Panc1 (cell line): ENCODE results near the gene CD8A. TPM values are rescaled to one million over a fixed set of nuclear protein-coding genes. Genes with fewer than 3 reads are reported as not detected.

Experiments used
- ATAC-seq: fragments of 200-7000 bp; cut with Tn5 transposase; 2 replicates; pipeline ENCODE4 v1.9.1; 2020; ENCODE audit warnings: mild to moderate bottlenecking, moderate library complexity
- BruUV-seq: library from RNA; stranded (reverse); fragments of 400-500 nt; replicated peaks from 2 replicates; lab custom pipeline; 2021; lab: Mats Ljungman, UMichigan
- CTCF ChIA-PET: fragments of 300-600 bp; sonication (Branson Sonifier 250); formaldehyde crosslinking; loops from one replicate; lab custom pipeline; 2022; ENCODE audit warnings: antibody characterized with exemption; lab: Charles Lee
- POLR2A ChIA-PET: fragments of 300-600 bp; sonication (Branson Sonifier 250); formaldehyde crosslinking; loops from one replicate; lab custom pipeline; 2022; ENCODE audit warnings: antibody characterized with exemption; lab: Charles Lee
- DNase-seq: peaks from one replicate; pipeline ENCODE4 v3.0.0-alpha.2; 2010; ENCODE audit warnings: low read depth, low spot score
- H3K27ac ChIP-seq: 2 replicates; pipeline ENCODE4 v1.5.1; 2011; ENCODE audit warnings: mild to moderate bottlenecking, low read length, inconsistent platforms
- H3K27me3 ChIP-seq: fragments of 200-500 bp; sonication (Bioruptor generic); 2 replicates; pipeline ENCODE4 v1.6.0; 2014; ENCODE audit warnings: low read length, inconsistent platforms; ENCODE audit not compliant: control insufficient read depth, insufficient read depth
- H3K36me3 ChIP-seq: fragments of 200-500 bp; sonication (Bioruptor generic); 2 replicates; pipeline ENCODE4 v1.5.1; 2014; ENCODE audit warnings: inconsistent platforms, mild to moderate bottlenecking, low read length, moderate library complexity; ENCODE audit not compliant: control insufficient read depth, insufficient read depth
- H3K4me1 ChIP-seq: 2 replicates; pipeline ENCODE4 v1.5.1; 2011; ENCODE audit warnings: inconsistent platforms, mild to moderate bottlenecking, low read length, moderate library complexity; ENCODE audit not compliant: control insufficient read depth, insufficient read depth
- H3K4me3 ChIP-seq, 2 experiments: 2 replicates each; pipeline ENCODE4 v1.5.1; 2011 to 2012; ENCODE audit warnings: low read depth in 2 of 2, low read length in 2 of 2, mild to moderate bottlenecking in 2 of 2, inconsistent platforms in 1 of 2, moderate library complexity in 1 of 2
- H3K9me3 ChIP-seq: fragments of 200-500 bp; sonication (Bioruptor generic); 2 replicates; pipeline ENCODE4 v1.5.1; 2014; ENCODE audit warnings: low read depth, mild to moderate bottlenecking, inconsistent platforms, low read length, moderate library complexity; ENCODE audit not compliant: control insufficient read depth, insufficient read depth
- POLR2AphosphoS5 ChIP-seq: IDR thresholded peaks from 2 replicates; pipeline ENCODE4 v1.6.1; 2012; ENCODE audit warnings: mild to moderate bottlenecking, low read depth, low read length, moderate library complexity
- SIN3A ChIP-seq: IDR thresholded peaks from 2 replicates; pipeline ENCODE4 v1.6.1; 2012; ENCODE audit warnings: low read depth, mild to moderate bottlenecking, low read length, moderate library complexity, borderline replicate concordance; ENCODE audit not compliant: insufficient read depth
- TCF7L2 ChIP-seq: IDR thresholded peaks from 2 replicates; pipeline ENCODE4 v1.6.1; 2011; ENCODE audit warnings: mild to moderate bottlenecking, low read depth, low read length, inconsistent platforms
- in situ Hi-C: cut with HindIII; loops from 2 replicates; pipeline ENCODE4 v1.10.0; 2016; ENCODE audit warnings: low sequenced_read_pairs, low pct_unique_long_range_greater_than_20kb
- intact Hi-C: fragments of 100-400 bp; cut with micrococcal nuclease; formaldehyde crosslinking; loops from one replicate; pipeline ENCODE4 v1.10.0; 2022; ENCODE audit not compliant: unreplicated experiment
- total RNA-seq: library from RNA; stranded (reverse); gene quantifications from one replicate; pipeline ENCODE4 v1.2.1, GENCODE V29; 2021; ENCODE audit not compliant: unreplicated experiment
- TF ChIP-seq, protein P1 (sequence below), 2 experiments: IDR thresholded peaks; 2 replicates each; pipeline ENCODE4 v1.6.1; 2011 to 2012; ENCODE audit warnings: low read depth in 2 of 2, control low read depth in 1 of 2, low read length in 1 of 2, mild to moderate bottlenecking in 1 of 2, moderate library complexity in 1 of 2; ENCODE audit not compliant: insufficient read depth in 1 of 2
- TF ChIP-seq, protein P2 (sequence below): fragments of 450-650 bp; IDR thresholded peaks from 2 replicates; pipeline ENCODE4 v1.5.1; 2017; ENCODE audit warnings: mild to moderate bottlenecking

The CD8A gene
- total RNA-seq, 1 experiment from 2014 or later, result 0.41 TPM

DNA sequence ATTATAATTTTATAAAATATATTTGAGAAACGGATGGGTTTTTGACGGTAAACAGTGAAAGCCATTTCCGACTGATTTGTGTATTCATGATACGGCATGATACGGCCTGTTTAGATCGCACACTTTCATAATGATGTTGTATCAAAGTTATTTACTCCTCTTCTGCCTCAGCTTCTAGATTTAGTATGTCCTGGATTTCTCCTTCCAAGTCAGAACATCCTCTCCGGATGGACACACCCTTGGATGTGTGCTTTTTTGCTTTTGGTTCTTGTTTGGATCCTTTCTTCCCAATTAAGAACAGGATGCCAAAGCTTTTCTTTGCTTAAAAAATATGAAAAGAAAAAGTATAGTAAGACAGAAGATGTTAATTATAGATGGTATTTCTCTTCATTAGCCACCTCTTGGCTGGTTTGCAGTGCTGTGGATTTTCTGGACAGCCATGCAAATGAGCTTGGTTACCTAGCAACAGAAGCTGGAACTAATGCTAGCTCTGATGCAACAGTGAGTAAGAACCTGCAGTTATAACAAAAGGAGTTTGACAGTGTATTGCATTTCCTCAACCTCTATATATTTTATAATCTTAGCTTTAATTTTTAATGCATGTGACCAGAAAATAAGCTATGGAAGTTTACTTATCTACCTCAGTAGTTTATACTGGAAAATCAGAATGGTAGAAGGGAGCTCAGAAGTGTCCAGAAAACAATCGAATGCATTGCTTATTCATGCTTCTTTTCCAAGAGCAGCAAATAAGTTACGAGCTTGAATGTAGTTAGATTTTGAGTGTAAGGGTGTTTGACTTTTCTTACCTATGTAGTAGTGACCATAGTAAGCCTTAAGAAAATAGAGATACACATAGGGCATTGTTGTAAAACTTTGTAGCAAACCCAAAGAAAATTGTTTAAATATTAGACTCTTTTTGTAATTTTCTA lies 42.7 kb downstream of the CD8A start:
- in situ Hi-C loops, result no loop called here
- ChIA-PET POLR2A (no interaction called here), CTCF (no interaction called here)
- H3K4me1 ChIP-seq, result no peaks in the 10 kb centered on the region
- intact Hi-C loops, result no loop called here
- H3K9me3 ChIP-seq, result peaks cover 11% of the 10 kb centered on the region; the same call in 1 of the 2 replicates
- no peaks in the 10 kb centered on the region for H3K27me3 ChIP-seq
- ATAC-seq (no peak), DNase-seq (peak; percentile 32)
- H3K36me3 ChIP-seq, result no peaks in the 10 kb centered on the region
- no peak overlapping the region for H3K4me3 ChIP-seq
- no TSS peak for BruUV-seq
- H3K27ac ChIP-seq, result peak overlapping the region; percentile 30; the same call in 1 of the 2 replicates
- TF ChIP-seq SIN3A (no peak), POLR2AphosphoS5 (no peak), TCF7L2 (no peak)
- TF ChIP-seq, protein P1, sequence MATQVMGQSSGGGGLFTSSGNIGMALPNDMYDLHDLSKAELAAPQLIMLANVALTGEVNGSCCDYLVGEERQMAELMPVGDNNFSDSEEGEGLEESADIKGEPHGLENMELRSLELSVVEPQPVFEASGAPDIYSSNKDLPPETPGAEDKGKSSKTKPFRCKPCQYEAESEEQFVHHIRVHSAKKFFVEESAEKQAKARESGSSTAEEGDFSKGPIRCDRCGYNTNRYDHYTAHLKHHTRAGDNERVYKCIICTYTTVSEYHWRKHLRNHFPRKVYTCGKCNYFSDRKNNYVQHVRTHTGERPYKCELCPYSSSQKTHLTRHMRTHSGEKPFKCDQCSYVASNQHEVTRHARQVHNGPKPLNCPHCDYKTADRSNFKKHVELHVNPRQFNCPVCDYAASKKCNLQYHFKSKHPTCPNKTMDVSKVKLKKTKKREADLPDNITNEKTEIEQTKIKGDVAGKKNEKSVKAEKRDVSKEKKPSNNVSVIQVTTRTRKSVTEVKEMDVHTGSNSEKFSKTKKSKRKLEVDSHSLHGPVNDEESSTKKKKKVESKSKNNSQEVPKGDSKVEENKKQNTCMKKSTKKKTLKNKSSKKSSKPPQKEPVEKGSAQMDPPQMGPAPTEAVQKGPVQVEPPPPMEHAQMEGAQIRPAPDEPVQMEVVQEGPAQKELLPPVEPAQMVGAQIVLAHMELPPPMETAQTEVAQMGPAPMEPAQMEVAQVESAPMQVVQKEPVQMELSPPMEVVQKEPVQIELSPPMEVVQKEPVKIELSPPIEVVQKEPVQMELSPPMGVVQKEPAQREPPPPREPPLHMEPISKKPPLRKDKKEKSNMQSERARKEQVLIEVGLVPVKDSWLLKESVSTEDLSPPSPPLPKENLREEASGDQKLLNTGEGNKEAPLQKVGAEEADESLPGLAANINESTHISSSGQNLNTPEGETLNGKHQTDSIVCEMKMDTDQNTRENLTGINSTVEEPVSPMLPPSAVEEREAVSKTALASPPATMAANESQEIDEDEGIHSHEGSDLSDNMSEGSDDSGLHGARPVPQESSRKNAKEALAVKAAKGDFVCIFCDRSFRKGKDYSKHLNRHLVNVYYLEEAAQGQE (IDR thresholded peaks at IDR 0.05; ENCODE audit: insufficient read depth in 1 of 2, low read depth in 2 of 2, low read length in 1 of 2), result no peak
- TF ChIP-seq, protein P2, sequence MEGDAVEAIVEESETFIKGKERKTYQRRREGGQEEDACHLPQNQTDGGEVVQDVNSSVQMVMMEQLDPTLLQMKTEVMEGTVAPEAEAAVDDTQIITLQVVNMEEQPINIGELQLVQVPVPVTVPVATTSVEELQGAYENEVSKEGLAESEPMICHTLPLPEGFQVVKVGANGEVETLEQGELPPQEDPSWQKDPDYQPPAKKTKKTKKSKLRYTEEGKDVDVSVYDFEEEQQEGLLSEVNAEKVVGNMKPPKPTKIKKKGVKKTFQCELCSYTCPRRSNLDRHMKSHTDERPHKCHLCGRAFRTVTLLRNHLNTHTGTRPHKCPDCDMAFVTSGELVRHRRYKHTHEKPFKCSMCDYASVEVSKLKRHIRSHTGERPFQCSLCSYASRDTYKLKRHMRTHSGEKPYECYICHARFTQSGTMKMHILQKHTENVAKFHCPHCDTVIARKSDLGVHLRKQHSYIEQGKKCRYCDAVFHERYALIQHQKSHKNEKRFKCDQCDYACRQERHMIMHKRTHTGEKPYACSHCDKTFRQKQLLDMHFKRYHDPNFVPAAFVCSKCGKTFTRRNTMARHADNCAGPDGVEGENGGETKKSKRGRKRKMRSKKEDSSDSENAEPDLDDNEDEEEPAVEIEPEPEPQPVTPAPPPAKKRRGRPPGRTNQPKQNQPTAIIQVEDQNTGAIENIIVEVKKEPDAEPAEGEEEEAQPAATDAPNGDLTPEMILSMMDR, result no peak

DNA sequence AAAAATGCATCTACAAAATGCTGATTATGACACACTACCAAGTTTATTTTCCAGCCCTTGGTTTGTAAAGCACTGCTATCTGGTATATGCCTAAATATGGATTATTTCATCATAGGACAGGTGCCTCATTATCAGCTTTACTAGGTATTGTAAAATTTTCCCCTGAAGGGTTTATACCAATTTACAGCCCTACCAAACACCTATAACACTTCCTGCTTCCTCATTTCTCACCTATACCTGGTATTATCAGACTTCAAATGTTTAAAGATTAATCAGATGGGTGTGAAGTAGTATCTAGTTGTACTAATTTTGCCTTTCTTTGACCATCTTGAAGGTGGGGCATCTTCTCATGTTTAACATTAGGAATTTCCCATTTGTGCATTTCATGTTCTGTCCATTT lies 43.8 kb downstream of the CD8A start:
- H3K36me3 ChIP-seq, result no peaks in the 10 kb centered on the region
- DNase-seq (no peak), ATAC-seq (no peak)
- H3K4me1 ChIP-seq, result no peaks in the 10 kb centered on the region
- POLR2A ChIA-PET, result no interaction called here
- BruUV-seq, result no TSS peak
- TF ChIP-seq POLR2AphosphoS5, result no peak
- no peak overlapping the region for H3K27ac ChIP-seq
- H3K9me3 ChIP-seq, result peaks cover 11% of the 10 kb centered on the region; the same call in 1 of the 2 replicates
- in situ Hi-C loops, result no loop called here
- H3K4me3 ChIP-seq, result no peak overlapping the region
- intact Hi-C loops, result no loop called here
- CTCF ChIA-PET, result no interaction called here
- H3K27me3 ChIP-seq, result no peaks in the 10 kb centered on the region

DNA sequence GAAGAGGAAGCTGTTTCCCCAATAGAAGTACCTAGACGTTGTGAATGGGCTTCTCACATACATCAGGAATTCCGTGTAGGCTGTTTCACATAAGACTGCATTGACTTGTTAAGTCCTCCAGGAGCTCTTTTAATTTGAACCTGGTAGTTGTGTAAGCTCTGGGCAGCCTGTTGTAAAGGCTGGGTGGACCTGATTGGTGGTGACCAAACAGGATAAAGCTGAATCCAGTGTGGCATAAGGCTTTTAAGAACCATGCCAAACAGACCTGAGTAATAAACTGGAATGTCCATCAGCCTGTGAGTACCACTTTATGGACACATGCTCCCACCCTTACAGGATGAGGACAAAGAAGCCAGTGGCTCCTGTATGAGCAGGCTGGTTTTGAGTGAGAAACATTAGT lies 46.6 kb downstream of the CD8A start:
- H3K27me3 ChIP-seq, result no peaks in the 10 kb centered on the region
- no peak overlapping the region for H3K27ac ChIP-seq
- POLR2A ChIA-PET, result no interaction called here
- no peak overlapping the region for H3K4me3 ChIP-seq
- DNase-seq (no peak), ATAC-seq (no peak)
- intact Hi-C loops, result no loop called here
- no peaks in the 10 kb centered on the region for H3K4me1 ChIP-seq
- CTCF ChIA-PET, result interaction anchor here (0.7 kb wide), 1 partner anchor 1717 kb away, joined by 3 read pairs; no protein-coding TSS in a partner anchor
- no TSS peak for BruUV-seq
- in situ Hi-C loops, result no loop called here
- H3K36me3 ChIP-seq, result no peaks in the 10 kb centered on the region
- no peak for TF ChIP-seq POLR2AphosphoS5
- TF ChIP-seq, protein P2, result no peak
- TF ChIP-seq, protein P1 (IDR thresholded peaks at IDR 0.05; ENCODE audit: insufficient read depth in 1 of 2, low read depth in 2 of 2, low read length in 1 of 2), result no peak
- TF ChIP-seq SIN3A, result no peak
- TF ChIP-seq TCF7L2, result no peak
- H3K9me3 ChIP-seq, result no peaks in the 10 kb centered on the region; the same call in 1 of the 2 replicates
